GM12878 (cell line): ENCODE data around the gene UROC1. TPM values are rescaled to one million over a fixed set of nuclear protein-coding genes. Genes with fewer than 3 reads are reported as not detected.

Experiments
- ATAC-seq: fragments of 200-7000 bp; cut with Tn5 transposase; 3 replicates; pipeline ENCODE4 v1.9.1; 2020; ENCODE audit warnings: mild to moderate bottlenecking, moderate library complexity
- BruUV-seq: library from RNA; stranded (reverse); fragments of 400-500 nt; replicated peaks from 2 replicates; lab custom pipeline; 2021; lab: Mats Ljungman, UMichigan
- CTCF ChIA-PET: fragments of 300-600 bp; sonication (Branson Sonifier 250); formaldehyde crosslinking; extraction: SDS; loops from one replicate; lab custom pipeline; 2021; ENCODE audit warnings: inconsistent platforms; lab: Yijun Ruan, JAX
- POLR2A ChIA-PET: fragments of 350-600 bp; formaldehyde crosslinking; extraction: SDS; loops from one replicate; lab custom pipeline; 2021; ENCODE audit warnings: inconsistent platforms; lab: Charles Lee
- RAD21 ChIA-PET: fragments of 300-600 bp; sonication (Branson Sonifier 250); formaldehyde crosslinking; loops from one replicate; lab custom pipeline; 2023; ENCODE audit warnings: antibody characterized with exemption; ENCODE audit not compliant: unreplicated experiment; lab: Charles Lee
- SMC1A ChIA-PET: fragments of 300-600 bp; sonication (Branson Sonifier 250); formaldehyde crosslinking; loops from one replicate; lab custom pipeline; 2023; ENCODE audit not compliant: unreplicated experiment, uncharacterized antibody; lab: Charles Lee
- DNase-seq: peaks from one replicate; pipeline ENCODE4 v3.0.0-alpha.2; 2011; ENCODE audit warnings: low read depth, low spot score
- FAIRE-seq: peaks from 3 replicates; lab custom pipeline; 2011; peaks lifted over from hg19 to GRCh38; lab: Jason Lieb, UNC
- H2AFZ ChIP-seq: 2 replicates; pipeline ENCODE4 v1.6.0; 2011; ENCODE audit warnings: low read depth, low read length, control low read depth; ENCODE audit not compliant: control insufficient read depth
- H3K27ac ChIP-seq: 2 replicates; pipeline ENCODE4 v1.5.1; 2011; ENCODE audit warnings: control low read depth; ENCODE audit not compliant: control insufficient read depth, insufficient read depth
- H3K27me3 ChIP-seq, 2 experiments: replicated peaks in 1 of 2; 2 replicates each; pipeline versions ENCODE4 v1.6.0 to v1.6.1; 2011; ENCODE audit warnings: low read length in 1 of 2; ENCODE audit not compliant: control insufficient read depth in 2 of 2, insufficient read depth in 2 of 2
- H3K36me3 ChIP-seq, 2 experiments: 2 replicates each; pipeline ENCODE4 v1.5.1; 2011; ENCODE audit warnings: low read length in 1 of 2; ENCODE audit not compliant: control insufficient read depth in 2 of 2, insufficient read depth in 2 of 2
- H3K4me1 ChIP-seq: 2 replicates; pipeline ENCODE4 v1.6.1; 2011; ENCODE audit warnings: mild to moderate bottlenecking, low read length, moderate library complexity, mixed read lengths; ENCODE audit not compliant: control insufficient read depth, insufficient read depth
- H3K4me2 ChIP-seq: 2 replicates; pipeline ENCODE4 v1.6.0; 2011; ENCODE audit warnings: control low read depth; ENCODE audit not compliant: control insufficient read depth, insufficient read depth
- H3K4me3 ChIP-seq: fragments of 200-600 bp; sonication (generic); 2 replicates; pipeline ENCODE4 v1.5.1; 2016
- H3K79me2 ChIP-seq: 2 replicates; pipeline ENCODE4 v1.6.0; 2011; ENCODE audit warnings: low read length; ENCODE audit not compliant: control insufficient read depth, insufficient read depth
- H3K9ac ChIP-seq: 2 replicates; pipeline ENCODE4 v1.8.0; 2011; ENCODE audit warnings: low read length, control low read depth, mixed read lengths; ENCODE audit not compliant: control insufficient read depth, insufficient read depth
- H3K9me3 ChIP-seq: replicated peaks from 3 replicates; pipeline ENCODE4 v1.5.1; 2011; ENCODE audit warnings: mild to moderate bottlenecking, low read length; ENCODE audit not compliant: control insufficient read depth, insufficient read depth
- H4K20me1 ChIP-seq: 2 replicates; pipeline ENCODE4 v1.6.0; 2011; ENCODE audit not compliant: control insufficient read depth, insufficient read depth
- BCL3 ChIP-seq: IDR thresholded peaks from 2 replicates; pipeline ENCODE4 v1.6.1; 2011; ENCODE audit warnings: borderline replicate concordance, low read depth, mild to moderate bottlenecking, moderate library complexity, low read length; ENCODE audit not compliant: insufficient read depth, poor library complexity, severe bottlenecking
- CREM ChIP-seq: IDR thresholded peaks from 2 replicates; pipeline ENCODE4 v1.6.1; 2014; ENCODE audit warnings: antibody characterized with exemption, low read depth
- CTCF ChIP-seq, 3 experiments: IDR thresholded peaks in 2 of 3; conservative IDR thresholded peaks in 1 of 3; 2 replicates each; pipeline ENCODE4 v1.5.1; 2011; ENCODE audit warnings: low read depth in 3 of 3, low read length in 3 of 3, mild to moderate bottlenecking in 3 of 3, control low read depth in 2 of 3, moderate library complexity in 2 of 3, inconsistent platforms in 1 of 3, mixed read lengths in 1 of 3; ENCODE audit not compliant: control insufficient read depth in 2 of 3, insufficient read depth in 1 of 3; ENCODE audit errors: extremely low read depth in 1 of 3
- ELK1 ChIP-seq: IDR thresholded peaks from 2 replicates; pipeline ENCODE4 v1.6.1; 2012; ENCODE audit warnings: low read depth, low read length, improper control_type of control experiment
- NR2C1 ChIP-seq: fragments of 450-650 bp; IDR thresholded peaks from 2 replicates; pipeline ENCODE4 v1.6.1; 2017; ENCODE audit warnings: antibody characterized with exemption, mild to moderate bottlenecking, moderate library complexity
- RAD51 ChIP-seq: fragments of 450-650 bp; IDR thresholded peaks from 2 replicates; pipeline ENCODE4 v1.6.1; 2016; ENCODE audit warnings: moderate library complexity, mild to moderate bottlenecking, inconsistent platforms
- RBBP5 ChIP-seq: fragments of 200-600 bp; sonication (generic); conservative IDR thresholded peaks from 2 replicates; pipeline ENCODE4 v1.6.1; 2016
- RCOR1 ChIP-seq: conservative IDR thresholded peaks from 2 replicates; pipeline ENCODE4 v1.6.1; 2012; ENCODE audit warnings: low read depth, low read length, improper control_type of control experiment
- SKIL ChIP-seq: fragments of 450-650 bp; IDR thresholded peaks from 2 replicates; pipeline ENCODE4 v1.6.1; 2017; ENCODE audit warnings: mild to moderate bottlenecking, low read depth, inconsistent platforms; ENCODE audit not compliant: poor library complexity, severe bottlenecking
- SMARCA5 ChIP-seq: fragments of 450-650 bp; IDR thresholded peaks from 2 replicates; pipeline ENCODE4 v1.6.1; 2017; ENCODE audit warnings: mild to moderate bottlenecking
- TCF12 ChIP-seq: IDR thresholded peaks from 2 replicates; pipeline ENCODE4 v1.6.1; 2011; ENCODE audit warnings: low read depth, mild to moderate bottlenecking, low read length
- TCF3 ChIP-seq: IDR thresholded peaks from 2 replicates; pipeline ENCODE4 v1.6.1; 2012; ENCODE audit warnings: low read depth, mild to moderate bottlenecking, low read length, borderline replicate concordance; ENCODE audit not compliant: insufficient read depth
- WGBS: methylation state at CpG from one replicate; pipeline ENCODE4 v1.1.6; 2016; ENCODE audit warnings: low lambda C conversion rate; ENCODE audit not compliant: insufficient replicate concordance, insufficient coverage; ENCODE audit errors: missing lambda C conversion rate; 5-methylcytosine and 5-hydroxymethylcytosine counted together
- in situ Hi-C: fragments of 300-500 bp; cut with MboI; formaldehyde crosslinking; loops from 9 replicates; pipeline ENCODE4 v1.14.3; 2018; ENCODE audit warnings: mixed read lengths
- intact Hi-C: fragments of 100-400 bp; cut with micrococcal nuclease; formaldehyde crosslinking; loops from one replicate; pipeline ENCODE4 v1.14.2; 2022; ENCODE audit not compliant: unreplicated experiment
- polyA plus RNA-seq, 11 experiments: library from polyadenylated mRNA; depleted of rRNA in 4 of 11; unstranded in 6 of 11; stranded (reverse) in 5 of 11; fragments of >200 nt; fragmentation: Nextera tagmentation in 4 of 11; fragmentation: Illumina TruSeq in 1 of 11; extraction: Ambion mirVana in 4 of 11; extraction: Trizol in 1 of 11; gene quantifications; 1 replicate in 1 of 11; 2 replicates in 10 of 11; pipeline versions ENCODE4 v1.2.1 to v1.2.3, GENCODE V29; 2011 to 2016; ENCODE audit warnings: inconsistent platforms in 2 of 11, missing spikeins in 2 of 11, low read depth in 1 of 11
- total RNA-seq, 4 experiments: library from RNA; depleted of rRNA in 3 of 4; stranded (reverse); fragments of >200 nt in 3 of 4; fragmentation: Illumina TruSeq in 1 of 4; extraction: Trizol in 1 of 4; gene quantifications; 2 replicates each; pipeline versions ENCODE4 v1.2.1 to v1.2.3, GENCODE V29; 2013 to 2021

UROC1 gene
- total and polyA plus RNA-seq, 10 of the 15 experiments (the other 5 are each of a cell fraction or from before 2014, with no cell fraction given) = 0.04 TPM; not detected in 9

- TF ChIP-seq BCL3 = no peak
These were observed 80.5 kb downstream of the UROC1 start (continued) for GRCh38 chr3:126436826-126437717.

- Histone ChIP-seq H3K4me1 (peaks cover 8% of the 10 kb centered on the region), H2AFZ (no peak overlapping the region), H3K9me3 (no peaks in the 10 kb centered on the region), H3K79me2 (no peaks in the 10 kb centered on the region), H3K9ac (no peak overlapping the region), H3K27me3 (no peaks in the 10 kb centered on the region), H3K4me2 (no peak overlapping the region), H3K4me3 (no peak overlapping the region), H4K20me1 (no peaks in the 10 kb centered on the region), H3K27ac (no peak overlapping the region), H3K36me3 (peaks cover 0 to 2% of the 10 kb centered on the region in 2 experiments; a peak in 3 of 4 replicates)
- SMC1A ChIA-PET = no interaction called here
- BruUV-seq = no TSS peak
- POLR2A ChIA-PET = interaction anchor here (0.6 kb wide), 1 partner anchor 189 kb away, joined by 3 read pairs; no protein-coding TSS in a partner anchor
- ATAC-seq (no peak), FAIRE-seq (no peak), DNase-seq (no peak)
- intact Hi-C loops = no loop called here
- in situ Hi-C loops = no loop called here
- 91% methylated on average over 12 of the region's 14 CpGs for WGBS
- RAD21 ChIA-PET = no interaction called here
- CTCF ChIA-PET = no interaction called here
- TF ChIP-seq TCF12 (no peak), TCF3 (no peak), RBBP5 (no peak), SMARCA5 (no peak), ELK1 (no peak), NR2C1 (no peak), CTCF (IDR thresholded peaks at IDR 0.05 in 2 of 3, conservative IDR thresholded peaks at IDR 0.05 in 1 of 3; ENCODE audit: control insufficient read depth in 2 of 3, extremely low read depth in 1 of 3, insufficient read depth in 1 of 3, low read depth in 3 of 3, low read length in 3 of 3) (no peak), CREM (no peak), SKIL (no peak), RCOR1 (no peak), RAD51 (no peak)
These were observed 81.9 kb downstream of the UROC1 start for GRCh38 chr3:126435456-126436315.
